ENCODE data around the gene MMP17.

The MMP17 gene

GRCh38 chr12:131794061-131794460 lies 34.1 kb upstream of the MMP17 start:
- H3K4me3 ChIP-seq (ENCODE audit: low read depth, low read length), result no peak overlapping the region
- TF ChIP-seq MAX (IDR thresholded peaks at IDR 0.05; ENCODE audit: low read depth, low read length), result no peak
- TF ChIP-seq CTCF (IDR thresholded peaks at IDR 0.05; ENCODE audit: low read depth, low read length), result no peak
- no peak for TF ChIP-seq MYC (IDR thresholded peaks at IDR 0.05; ENCODE audit: low read depth, low read length)
- TF ChIP-seq POLR2A (IDR thresholded peaks at IDR 0.05; ENCODE audit: extremely low read depth, insufficient read length), result no peak

GRCh38 chr12:131794573-131794972 lies 33.6 kb upstream of the MMP17 start:
- H3K4me3 ChIP-seq (ENCODE audit: low read depth, low read length), result no peak overlapping the region
- TF ChIP-seq MAX (IDR thresholded peaks at IDR 0.05; ENCODE audit: low read depth, low read length) (no peak), CTCF (IDR thresholded peaks at IDR 0.05; ENCODE audit: low read depth, low read length) (no peak), POLR2A (IDR thresholded peaks at IDR 0.05; ENCODE audit: extremely low read depth, insufficient read length) (no peak), MYC (IDR thresholded peaks at IDR 0.05; ENCODE audit: low read depth, low read length) (no peak)

More at GRCh38 chr12:131794061-131794460, 34.1 kb upstream of the MMP17 start:
- DNase-seq (ENCODE audit: low read depth), result no peak

GRCh38 chr12:131795064-131795463 lies 33.1 kb upstream of the MMP17 start:
- H3K4me3 ChIP-seq (ENCODE audit: low read depth, low read length), result no peak overlapping the region
- no peak for TF ChIP-seq CTCF (IDR thresholded peaks at IDR 0.05; ENCODE audit: low read depth, low read length)
- no peak for TF ChIP-seq MAX (IDR thresholded peaks at IDR 0.05; ENCODE audit: low read depth, low read length)
- no peak for TF ChIP-seq POLR2A (IDR thresholded peaks at IDR 0.05; ENCODE audit: extremely low read depth, insufficient read length)
- TF ChIP-seq MYC (IDR thresholded peaks at IDR 0.05; ENCODE audit: low read depth, low read length), result no peak
- DNase-seq (ENCODE audit: low read depth), result no peak

More at GRCh38 chr12:131794573-131794972, 33.6 kb upstream of the MMP17 start:
- no peak for DNase-seq (ENCODE audit: low read depth)

GRCh38 chr12:131795690-131796410 lies 32.3 kb upstream of the MMP17 start:
- H3K4me3 ChIP-seq (ENCODE audit: low read depth, low read length), result no peak overlapping the region
- TF ChIP-seq CTCF (IDR thresholded peaks at IDR 0.05; ENCODE audit: low read depth, low read length) (no peak), POLR2A (IDR thresholded peaks at IDR 0.05; ENCODE audit: extremely low read depth, insufficient read length) (no peak), MYC (IDR thresholded peaks at IDR 0.05; ENCODE audit: low read depth, low read length) (no peak), MAX (IDR thresholded peaks at IDR 0.05; ENCODE audit: low read depth, low read length) (no peak)
- DNase-seq (ENCODE audit: low read depth), result no peak

GRCh38 chr12:131796411-131796736 lies 31.8 kb upstream of the MMP17 start:
- DNase-seq (ENCODE audit: low read depth), result no peak
- H3K4me3 ChIP-seq (ENCODE audit: low read depth, low read length), result no peak overlapping the region
- TF ChIP-seq CTCF (IDR thresholded peaks at IDR 0.05; ENCODE audit: low read depth, low read length), result no peak
- no peak for TF ChIP-seq MYC (IDR thresholded peaks at IDR 0.05; ENCODE audit: low read depth, low read length)
- TF ChIP-seq POLR2A (IDR thresholded peaks at IDR 0.05; ENCODE audit: extremely low read depth, insufficient read length), result no peak

Data from NB4 (cell line).